HG03558 (cell line): ENCODE data around the gene ZFP1.

Experiments used
- ATAC-seq: cut with Tn5 transposase; IDR thresholded peaks from one replicate; pipeline ENCODE4 v1.9.1; 2021; ENCODE audit warnings: moderate number of reproducible peaks; ENCODE audit not compliant: unreplicated experiment; ENCODE audit errors: extremely low read depth

The ZFP1 gene

DNA sequence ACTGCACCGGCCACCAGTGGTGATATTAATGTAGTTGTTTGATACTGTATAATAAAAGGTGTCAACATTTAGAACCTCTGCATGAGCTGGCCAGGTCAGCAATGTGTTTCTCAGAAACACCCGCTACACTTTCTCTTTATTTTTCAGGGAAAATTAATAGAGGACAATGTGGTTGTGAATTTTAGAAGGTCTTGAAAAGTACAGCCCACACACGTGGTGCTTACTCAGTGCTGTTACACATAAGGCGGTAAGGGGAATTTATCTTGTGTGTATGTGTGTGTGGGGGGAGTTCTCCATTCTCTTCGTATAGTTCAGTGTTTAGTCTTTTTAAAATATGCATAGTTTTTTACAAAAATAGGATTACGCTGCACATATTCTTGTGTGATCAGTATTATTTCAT lies 4.4 kb upstream of the ZFP1 start:
- ATAC-seq, result no peak

GRCh38 chr16:75147968-75148310 lies 385 bp upstream of the ZFP1 start:
- no peak for ATAC-seq

GRCh38 chr16:75151798-75152197 lies 3.5 kb downstream of the ZFP1 start:
- ATAC-seq, result no peak

GRCh38 chr16:75152635-75153034 lies 4.3 kb downstream of the ZFP1 start:
- no peak for ATAC-seq

- no peak for ATAC-seq
These were observed 12.1 kb downstream of the ZFP1 start for GRCh38 chr16:75160386-75160785.

- no peak for ATAC-seq
These were observed 21.6 kb downstream of the ZFP1 start for GRCh38 chr16:75169899-75170405.

DNA sequence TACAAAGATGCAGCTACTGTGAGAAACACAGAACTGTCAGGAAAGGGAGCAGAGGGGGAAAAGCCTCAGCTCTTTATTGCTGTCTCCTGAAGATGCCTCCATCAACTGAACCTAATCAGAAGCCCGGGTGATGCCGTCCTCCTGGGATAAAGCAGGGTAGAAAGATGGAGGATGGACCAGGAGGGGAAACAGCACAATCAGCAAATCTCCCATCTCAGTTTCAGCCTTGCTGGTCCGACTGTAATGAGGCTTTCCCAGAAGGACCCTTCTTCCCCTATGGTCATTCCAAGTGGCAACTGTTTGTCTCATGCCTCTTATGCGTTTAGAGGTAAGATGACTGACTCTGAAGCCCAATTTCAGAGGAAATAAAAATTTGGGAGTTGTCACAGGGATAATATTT lies 24.3 kb downstream of the ZFP1 start:
- ATAC-seq, result no peak

DNA sequence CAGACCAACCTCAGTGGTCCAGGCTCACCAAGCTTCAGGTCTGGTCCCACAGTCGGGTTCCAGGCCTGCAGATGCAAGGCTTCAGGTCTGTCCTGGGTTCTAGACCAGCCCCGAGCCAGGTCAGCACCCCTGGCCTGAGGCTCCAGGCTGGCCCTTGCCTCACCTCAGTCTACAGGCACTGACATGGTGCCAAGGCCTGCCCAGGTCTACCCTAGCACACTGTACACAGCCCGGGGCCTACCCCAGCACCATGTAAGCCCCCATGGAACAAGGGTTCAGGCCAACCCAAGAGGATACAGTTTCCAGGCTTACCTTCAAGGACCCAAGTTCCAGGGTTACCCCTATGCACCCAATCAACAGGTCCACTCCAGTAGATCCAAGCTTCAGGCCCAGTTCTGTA lies 26.8 kb downstream of the ZFP1 start:
- ATAC-seq, result no peak

DNA sequence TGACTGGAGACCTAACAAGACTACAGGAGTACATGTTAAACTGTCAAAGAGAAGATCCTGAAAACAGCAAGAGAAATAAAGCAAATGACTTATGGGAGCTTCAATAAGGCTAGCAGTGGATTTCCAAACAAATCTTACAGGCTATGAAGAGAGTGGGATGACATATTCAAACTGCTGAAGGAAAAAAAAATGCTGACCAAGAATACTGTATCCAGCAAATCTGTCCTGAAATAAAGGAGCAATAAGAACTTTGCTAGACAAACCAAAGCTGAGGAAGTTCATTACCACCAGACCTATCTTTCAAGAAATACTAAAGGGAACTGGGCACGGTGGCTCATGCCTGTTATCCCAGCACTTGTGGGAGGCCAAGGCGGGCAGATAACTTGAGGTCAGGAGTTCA lies 28.6 kb downstream of the ZFP1 start:
- no peak for ATAC-seq

- ATAC-seq, result no peak
These were observed 30.9 kb downstream of the ZFP1 start for GRCh38 chr16:75179208-75179607.

DNA sequence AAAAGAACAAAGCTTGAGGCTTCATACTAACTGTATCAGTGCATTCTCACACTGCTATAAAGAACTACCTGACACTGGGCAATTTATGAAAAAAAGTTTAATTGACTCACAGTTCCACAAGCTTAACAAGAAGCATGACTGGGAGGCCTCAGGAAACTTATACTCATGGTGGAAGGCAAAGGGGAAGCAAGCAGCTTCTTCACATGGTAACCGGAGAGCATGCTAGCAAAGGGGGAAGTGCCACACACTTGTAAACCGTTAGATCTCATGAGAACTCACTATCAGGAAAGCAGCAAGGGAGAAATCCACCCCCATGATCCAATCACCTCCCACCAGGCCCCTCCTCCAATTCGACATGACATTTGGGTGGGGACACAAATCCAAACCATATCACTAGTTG lies 33.3 kb downstream of the ZFP1 start:
- no peak for ATAC-seq

GRCh38 chr16:75188832-75189477 lies 40.6 kb downstream of the ZFP1 start:
- no peak for ATAC-seq

GRCh38 chr16:75189638-75190245 lies 41.4 kb downstream of the ZFP1 start:
- no peak for ATAC-seq

DNA sequence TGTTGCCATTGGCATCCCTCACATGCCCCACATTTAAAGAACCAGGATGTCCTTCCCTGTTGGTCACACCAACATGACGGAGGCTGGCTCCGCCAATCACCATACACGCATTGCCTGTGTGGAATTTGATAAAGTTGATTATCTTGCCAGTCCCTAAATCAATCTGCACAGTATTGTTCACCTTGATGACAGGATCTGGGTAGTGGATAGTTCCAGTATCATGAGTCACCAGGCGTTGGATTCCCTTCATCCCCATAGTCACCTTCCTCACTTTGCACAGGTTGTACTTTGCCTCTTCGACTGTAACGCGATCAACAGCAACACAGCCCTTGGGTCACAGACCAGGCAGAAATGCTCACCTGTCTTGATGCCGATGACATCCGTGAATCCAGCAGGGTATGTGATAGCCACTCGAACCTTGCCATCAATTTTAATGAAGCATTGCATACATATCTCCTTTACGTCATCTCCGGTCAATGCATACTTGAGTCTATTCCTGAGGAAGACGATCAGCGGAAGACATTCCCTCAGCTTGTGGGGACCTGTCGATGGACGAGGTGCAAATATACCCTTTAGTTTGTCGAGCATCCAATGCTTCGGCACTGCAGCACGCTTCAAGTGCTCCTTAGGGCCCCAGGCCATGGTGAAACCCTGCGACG lies 44.4 kb downstream of the ZFP1 start:
- no peak for ATAC-seq

DNA sequence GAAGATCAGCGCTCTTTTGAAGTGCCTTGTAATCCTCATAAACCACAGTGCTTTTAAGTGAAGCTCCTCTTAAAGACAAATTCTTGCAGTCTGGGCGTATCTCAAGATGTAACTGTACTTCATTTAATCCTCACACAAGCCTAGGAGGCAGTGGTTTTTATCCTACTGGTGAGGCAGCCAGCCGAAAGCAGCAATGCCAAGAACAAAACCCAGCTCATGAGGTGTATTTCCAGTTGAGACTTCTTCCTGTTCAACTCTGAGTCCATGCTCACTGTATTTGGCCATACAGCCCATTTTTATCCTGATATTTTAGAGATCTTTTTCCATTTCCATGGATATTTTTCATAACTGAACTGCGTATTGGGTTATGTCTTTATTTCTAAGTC lies 44.9 kb downstream of the ZFP1 start:
- ATAC-seq, result no peak

DNA sequence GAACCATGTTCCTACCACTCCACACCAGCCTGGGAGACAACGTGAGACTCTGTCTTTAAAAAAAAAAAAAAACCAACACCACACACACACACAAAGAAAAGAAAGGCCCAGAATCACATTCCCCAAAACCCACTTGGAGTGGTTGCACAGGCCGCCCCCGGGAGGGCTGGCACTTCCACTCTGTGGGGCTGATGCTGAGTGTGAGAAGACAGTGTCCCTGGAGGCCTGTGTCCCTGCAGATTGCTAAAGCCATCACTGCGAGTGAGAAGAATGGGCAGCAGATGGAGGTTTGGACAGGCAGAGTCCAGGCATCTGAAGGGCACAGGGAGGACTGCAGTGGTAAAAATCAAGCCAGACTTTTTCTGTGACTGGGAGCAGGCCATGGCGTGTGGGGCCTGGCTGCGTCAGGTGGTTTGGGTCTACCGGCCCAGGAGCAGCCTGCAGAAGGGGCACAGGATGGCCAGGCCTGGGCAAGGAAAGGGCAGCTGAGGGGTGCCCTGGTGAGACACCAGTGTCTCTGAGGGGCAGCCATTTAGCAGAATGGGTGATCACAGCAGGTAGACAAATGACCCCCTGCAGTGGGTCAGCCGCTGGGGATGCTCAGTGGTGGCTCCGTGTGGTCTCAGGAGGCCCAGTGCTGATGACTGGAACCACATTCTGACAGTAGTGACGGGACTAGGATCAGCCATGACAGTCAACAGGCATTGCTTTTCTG lies 45.6 kb downstream of the ZFP1 start:
- no peak for ATAC-seq

GRCh38 chr16:75195811-75196790 lies 47.8 kb downstream of the ZFP1 start:
- no peak for ATAC-seq

DNA sequence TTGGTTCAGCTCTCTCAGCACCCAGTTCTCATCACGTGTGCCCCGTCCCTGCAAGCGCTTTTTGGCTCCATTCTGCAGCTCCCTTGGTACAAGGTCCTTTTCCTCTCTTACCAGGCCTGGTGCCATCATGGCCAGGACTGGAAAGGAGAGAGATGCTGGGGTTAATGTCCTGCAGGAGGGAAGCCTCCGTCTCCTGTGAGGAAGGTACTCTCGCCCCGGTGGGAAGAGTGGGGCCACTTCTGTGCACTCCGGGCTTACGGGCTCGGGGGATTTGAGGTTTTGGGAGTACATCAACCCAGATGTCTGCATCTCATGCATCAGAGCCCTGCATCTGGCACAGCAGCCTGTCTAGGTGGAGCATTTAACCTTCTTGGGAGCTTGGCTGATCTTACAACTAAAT lies 48.5 kb downstream of the ZFP1 start:
- ATAC-seq, result no peak

DNA sequence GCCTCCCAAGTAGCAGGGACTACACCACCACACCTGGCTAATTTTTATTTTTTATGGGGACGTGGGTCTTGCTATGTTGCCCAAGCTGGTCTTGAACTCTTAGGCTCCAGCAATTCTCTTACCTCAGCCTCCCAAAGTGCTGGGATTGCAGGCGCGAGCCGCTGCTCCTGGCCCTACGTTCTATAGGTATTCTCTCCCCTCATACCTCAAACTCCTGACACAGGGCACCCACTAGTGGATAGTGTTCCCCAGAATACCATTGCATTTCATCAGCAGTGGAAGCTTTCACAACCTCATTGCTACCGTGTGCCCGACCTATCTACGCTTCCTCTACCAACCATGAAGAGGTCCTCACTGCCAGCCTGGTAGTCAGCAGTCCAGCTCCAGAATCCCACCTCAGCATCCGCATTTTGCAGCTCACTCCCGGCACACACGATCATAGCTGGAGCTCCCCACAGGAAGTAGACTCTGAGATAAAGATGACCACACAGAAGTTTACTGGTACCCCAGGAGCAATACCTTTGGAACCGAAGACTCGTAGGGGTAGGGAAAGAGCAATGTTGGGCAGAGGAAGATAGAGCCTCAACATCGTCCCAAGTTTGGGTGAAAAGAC lies 49.3 kb downstream of the ZFP1 start:
- ATAC-seq, result no peak
